Measurements from ENCODE around the gene PSMD1.

DNA sequence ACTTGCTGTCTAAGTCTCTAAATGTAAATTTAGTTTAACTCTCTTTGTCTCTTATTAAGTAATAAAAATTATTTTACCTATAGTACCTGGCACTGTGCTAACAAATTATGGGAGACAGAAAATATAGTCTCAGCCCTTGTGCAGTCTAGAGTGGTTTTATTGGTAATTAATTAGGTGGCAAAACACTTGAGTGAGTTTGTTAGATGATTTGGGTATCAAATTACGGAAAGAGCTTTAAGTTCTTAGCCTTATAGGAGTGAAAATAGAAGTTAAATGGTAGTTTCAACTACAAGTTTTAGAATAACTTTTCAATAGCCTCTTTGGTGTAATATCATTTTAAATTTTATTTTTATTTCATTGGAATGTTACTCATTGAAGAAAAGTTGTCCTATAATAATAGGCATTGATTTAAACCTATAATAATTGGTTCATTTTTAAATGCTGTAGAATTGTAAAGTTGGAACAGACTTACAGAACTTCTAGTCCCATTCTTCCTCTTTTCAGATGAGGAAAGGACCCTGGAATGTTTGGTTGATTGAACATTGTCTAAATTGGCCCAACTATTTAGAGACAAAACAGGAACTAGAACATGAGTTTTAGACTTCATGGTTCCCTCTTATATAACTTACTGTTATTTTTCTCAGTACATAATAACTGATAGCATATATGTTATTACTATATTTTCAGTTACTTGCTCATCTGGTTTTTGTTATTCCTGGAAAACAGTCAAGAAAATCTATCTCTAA lies 78.4 kb downstream of the PSMD1 start:
- TF ChIP-seq, protein P1, sequence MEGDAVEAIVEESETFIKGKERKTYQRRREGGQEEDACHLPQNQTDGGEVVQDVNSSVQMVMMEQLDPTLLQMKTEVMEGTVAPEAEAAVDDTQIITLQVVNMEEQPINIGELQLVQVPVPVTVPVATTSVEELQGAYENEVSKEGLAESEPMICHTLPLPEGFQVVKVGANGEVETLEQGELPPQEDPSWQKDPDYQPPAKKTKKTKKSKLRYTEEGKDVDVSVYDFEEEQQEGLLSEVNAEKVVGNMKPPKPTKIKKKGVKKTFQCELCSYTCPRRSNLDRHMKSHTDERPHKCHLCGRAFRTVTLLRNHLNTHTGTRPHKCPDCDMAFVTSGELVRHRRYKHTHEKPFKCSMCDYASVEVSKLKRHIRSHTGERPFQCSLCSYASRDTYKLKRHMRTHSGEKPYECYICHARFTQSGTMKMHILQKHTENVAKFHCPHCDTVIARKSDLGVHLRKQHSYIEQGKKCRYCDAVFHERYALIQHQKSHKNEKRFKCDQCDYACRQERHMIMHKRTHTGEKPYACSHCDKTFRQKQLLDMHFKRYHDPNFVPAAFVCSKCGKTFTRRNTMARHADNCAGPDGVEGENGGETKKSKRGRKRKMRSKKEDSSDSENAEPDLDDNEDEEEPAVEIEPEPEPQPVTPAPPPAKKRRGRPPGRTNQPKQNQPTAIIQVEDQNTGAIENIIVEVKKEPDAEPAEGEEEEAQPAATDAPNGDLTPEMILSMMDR (IDR thresholded peaks at IDR 0.05), result no peak
- TF ChIP-seq POLR2A (IDR thresholded peaks at IDR 0.05), result no peak
